Esophagus muscularis mucosa (tissue), 3 donors: ENCODE results near the gene APOO.

Source experiments
- CTCF ChIP-seq, 3 experiments: fragments of 200-600 bp in 2 of 3; fragments of 450-650 bp in 1 of 3; sonication (generic) in 2 of 3; IDR thresholded peaks; one replicate each; pipeline ENCODE4 v1.5.1; 2017 to 2019; ENCODE audit warnings: antibody characterized with exemption in 3 of 3, mild to moderate bottlenecking in 2 of 3, moderate library complexity in 1 of 3
- POLR2A ChIP-seq: fragments of 450-650 bp; IDR thresholded peaks from one replicate; pipeline ENCODE4 v1.6.1; 2017; ENCODE audit warnings: antibody characterized with exemption, moderate library complexity, mild to moderate bottlenecking, low read depth

- TF ChIP-seq CTCF (IDR thresholded peaks at IDR 0.05) (no peak), POLR2A (no peak)
Observed at GRCh38 chrX:23802431-23802830, 105.3 kb downstream of the APOO start.
